Parathyroid adenoma (tissue), 2 donors: ENCODE data around the gene GRB14.
"Not testable (repeated sequence)": the region's sequence is repeated elsewhere in the genome, so short reads cannot be mapped to it uniquely, and the experiment has no call there.

ENCODE experiments used
- H2AFZ ChIP-seq: fragments of 300-600 bp; sonication (generic); one replicate; pipeline ENCODE4 v1.7.0; 2017; ENCODE audit warnings: antibody characterized with exemption, mild to moderate bottlenecking
- H3K27ac ChIP-seq: fragments of 300-600 bp; sonication (generic); one replicate; pipeline ENCODE4 v1.7.0; 2017
- H3K27me3 ChIP-seq: fragments of 300-600 bp; sonication (generic); one replicate; pipeline ENCODE4 v1.7.0; 2017; ENCODE audit warnings: low read length; ENCODE audit not compliant: control insufficient read depth, insufficient read depth
- H3K36me3 ChIP-seq: fragments of 300-600 bp; sonication (generic); one replicate; pipeline ENCODE4 v1.7.0; 2017; ENCODE audit warnings: low read length; ENCODE audit not compliant: control insufficient read depth, insufficient read depth
- H3K4me1 ChIP-seq: fragments of 300-600 bp; sonication (generic); one replicate; pipeline ENCODE4 v1.7.0; 2017; ENCODE audit warnings: control low read depth
- H3K4me2 ChIP-seq: fragments of 300-600 bp; sonication (generic); one replicate; pipeline ENCODE4 v1.7.0; 2017; ENCODE audit warnings: low read length
- H3K4me3 ChIP-seq: fragments of 300-600 bp; sonication (generic); one replicate; pipeline ENCODE4 v1.7.0; 2017; ENCODE audit warnings: low read depth, low read length
- H3K79me2 ChIP-seq: fragments of 300-600 bp; sonication (generic); one replicate; pipeline ENCODE4 v1.7.0; 2017; ENCODE audit warnings: control low read depth
- H3K9ac ChIP-seq: fragments of 300-600 bp; sonication (generic); one replicate; pipeline ENCODE4 v1.7.0; 2017; ENCODE audit warnings: mild to moderate bottlenecking
- H3K9me3 ChIP-seq: fragments of 300-600 bp; sonication (generic); one replicate; pipeline ENCODE4 v1.7.0; 2017; ENCODE audit warnings: low read length; ENCODE audit not compliant: control insufficient read depth
- CTCF ChIP-seq: fragments of 300-600 bp; sonication (generic); IDR thresholded peaks from one replicate; pipeline ENCODE4 v1.7.0; 2017; ENCODE audit warnings: antibody characterized with exemption, mild to moderate bottlenecking
- donor health status: primary hyperparathyroidism.

Gene GRB14

GRCh38 chr2:164642268-164642667 is 21.0 kb upstream of the GRB14 start:
- H3K4me1 ChIP-seq = no peaks in the 10 kb centered on the region
- H3K9ac ChIP-seq = no peak overlapping the region
- no peaks in the 10 kb centered on the region for H3K9me3 ChIP-seq
- no peaks in the 10 kb centered on the region for H3K27me3 ChIP-seq
- no peak overlapping the region for H3K4me3 ChIP-seq
- no peak overlapping the region for H2AFZ ChIP-seq
- H3K79me2 ChIP-seq = no peaks in the 10 kb centered on the region
- TF ChIP-seq CTCF = no peak
- no peak overlapping the region for H3K4me2 ChIP-seq
- H3K36me3 ChIP-seq = no peaks in the 10 kb centered on the region
- no peak overlapping the region for H3K27ac ChIP-seq

DNA sequence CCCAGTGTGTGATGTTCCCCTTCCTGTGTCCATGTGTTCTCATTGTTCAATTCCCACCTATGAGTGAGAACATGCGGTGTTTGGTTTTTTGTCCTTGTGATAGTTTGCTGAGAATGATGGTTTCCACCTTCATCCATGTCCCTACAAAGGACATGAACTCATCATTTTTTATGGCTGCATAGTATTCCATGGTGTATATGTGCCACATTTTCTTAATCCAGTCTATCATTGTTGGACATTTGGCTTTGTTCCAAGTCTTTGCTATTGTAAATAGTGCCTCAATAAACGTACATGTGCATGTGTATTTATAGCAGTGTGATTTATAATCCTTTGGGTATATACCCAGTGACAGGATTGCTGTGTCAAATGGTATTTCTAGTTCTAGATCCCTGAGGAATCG is 7.0 kb upstream of the GRB14 start:
- not testable (repeated sequence) for H3K4me3 ChIP-seq, H3K36me3 ChIP-seq, H3K4me2 ChIP-seq, H3K9me3 ChIP-seq, H3K79me2 ChIP-seq, H3K27me3 ChIP-seq, H2AFZ ChIP-seq, H3K4me1 ChIP-seq, H3K27ac ChIP-seq, H3K9ac ChIP-seq

DNA sequence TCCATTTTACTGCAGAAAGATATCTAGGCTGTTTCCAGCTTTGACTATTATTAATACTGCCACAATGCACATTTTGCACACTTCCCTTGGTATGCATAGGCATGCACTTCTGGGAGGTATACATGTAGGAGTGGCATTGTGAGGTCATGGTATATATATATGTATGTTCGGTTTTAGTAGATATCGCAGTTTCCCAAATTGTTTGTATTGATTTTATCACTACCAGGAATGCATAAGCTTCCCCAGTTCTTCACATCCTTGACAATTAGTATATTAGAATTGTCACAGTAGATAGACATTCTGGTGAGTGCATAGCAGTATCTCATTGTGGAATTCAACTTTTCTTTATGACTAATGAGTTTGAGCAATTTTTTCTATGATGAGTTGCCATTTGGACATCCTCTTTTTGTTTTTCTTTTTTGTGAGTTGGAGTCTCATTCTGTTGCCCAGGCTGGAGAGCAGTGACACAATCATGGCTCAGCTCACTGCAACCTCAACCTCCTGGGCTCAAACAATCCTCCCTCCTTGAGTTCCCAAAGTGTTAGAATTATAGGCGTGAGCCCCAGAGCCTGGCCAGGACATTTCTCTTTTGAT is 4.2 kb upstream of the GRB14 start:
- H3K9me3 ChIP-seq = no peaks in the 10 kb centered on the region
- no peak overlapping the region for H3K4me2 ChIP-seq
- no peaks in the 10 kb centered on the region for H3K27me3 ChIP-seq
- H3K27ac ChIP-seq = no peak overlapping the region
- H3K79me2 ChIP-seq = no peaks in the 10 kb centered on the region
- no peak overlapping the region for H2AFZ ChIP-seq
- TF ChIP-seq CTCF = no peak
- H3K36me3 ChIP-seq = no peaks in the 10 kb centered on the region
- H3K4me1 ChIP-seq = peaks cover 2% of the 10 kb centered on the region
- no peak overlapping the region for H3K4me3 ChIP-seq
- no peak overlapping the region for H3K9ac ChIP-seq

GRCh38 chr2:164624316-164624715 is 3.0 kb upstream of the GRB14 start:
- Histone ChIP-seq H3K9me3 (no peaks in the 10 kb centered on the region), H3K36me3 (no peaks in the 10 kb centered on the region), H3K27ac (no peak overlapping the region), H3K79me2 (no peaks in the 10 kb centered on the region), H2AFZ (no peak overlapping the region), H3K9ac (no peak overlapping the region), H3K4me2 (no peak overlapping the region), H3K4me1 (peaks cover 2% of the 10 kb centered on the region), H3K4me3 (no peak overlapping the region), H3K27me3 (no peaks in the 10 kb centered on the region)
- no peak for TF ChIP-seq CTCF

- Histone ChIP-seq H3K9me3 (no peaks in the 10 kb centered on the region), H3K4me2 (no peak overlapping the region), H3K36me3 (no peaks in the 10 kb centered on the region), H3K4me1 (peaks cover 2% of the 10 kb centered on the region), H3K27ac (peak overlapping the region; percentile 46), H3K79me2 (no peaks in the 10 kb centered on the region), H2AFZ (peak overlapping the region; percentile 87), H3K9ac (no peak overlapping the region), H3K27me3 (no peaks in the 10 kb centered on the region), H3K4me3 (no peak overlapping the region)
- TF ChIP-seq CTCF = no peak
Observed at GRCh38 chr2:164622338-164623106, 1.2 kb upstream of the GRB14 start.
